ENCODE data around the gene TEX26. TPM values are rescaled to one million over a fixed set of nuclear protein-coding genes. Genes with fewer than 3 reads are reported as not detected.

The TEX26 gene
- total and polyA plus RNA-seq, 2 donors (not counting 1 experiment from before 2014, with no cell fraction given) = 0.22 to 0.66 TPM

GRCh38 chr13:30985637-30986205 lies 53.3 kb downstream of the TEX26 start:
- DNase-seq (ENCODE audit: low read depth in 2 of 2) = peak; percentile 75 to 80
- Histone ChIP-seq H3K9ac (ENCODE audit: insufficient read depth, low read length) (no peak overlapping the region), H3K79me2 (ENCODE audit: control insufficient read depth, insufficient read depth, low read length) (no peaks in the 10 kb centered on the region), H3K4me3 (replicated peaks in 1 of 4; ENCODE audit: control extremely low read depth in 1 of 4, insufficient read depth in 1 of 4, low read depth in 3 of 4, low read length in 4 of 4) (no peak overlapping the region), H3K4me2 (ENCODE audit: extremely low read depth, insufficient read depth, low read length) (no peak overlapping the region), H2AFZ (ENCODE audit: low read length) (no peak overlapping the region), H3K27ac (ENCODE audit: insufficient read depth, low read length) (no peak overlapping the region), H3K36me3 (ENCODE audit: control insufficient read depth, insufficient read depth, low read length) (no peaks in the 10 kb centered on the region), H4K20me1 (ENCODE audit: control insufficient read depth, extremely low read depth, insufficient read depth, low read length) (no peaks in the 10 kb centered on the region), H3K9me3 (ENCODE audit: control insufficient read depth, insufficient read depth, low read depth, low read length) (no peaks in the 10 kb centered on the region), H3K4me1 (ENCODE audit: control insufficient read depth, extremely low read depth, insufficient read depth, low read length) (no peaks in the 10 kb centered on the region), H3K27me3 (ENCODE audit: control insufficient read depth, insufficient read depth, low read length) (no peaks in the 10 kb centered on the region)
- no peak for TF ChIP-seq EZH2 (IDR thresholded peaks at IDR 0.05; ENCODE audit: low read length, missing control alignments)
- peak in 1 of 2 donors; percentile 6 for TF ChIP-seq CTCF (conservative IDR thresholded peaks at IDR 0.05 in 1 of 2, IDR thresholded peaks at IDR 0.05 in 1 of 2; ENCODE audit: low read depth in 1 of 2, low read length in 2 of 2)

GRCh38 chr13:30991184-30991583 lies 58.7 kb downstream of the TEX26 start:
- H3K27ac ChIP-seq (ENCODE audit: insufficient read depth, low read length) = no peak overlapping the region
- no peaks in the 10 kb centered on the region for H3K4me1 ChIP-seq (ENCODE audit: control insufficient read depth, extremely low read depth, insufficient read depth, low read length)
- H3K4me2 ChIP-seq (ENCODE audit: extremely low read depth, insufficient read depth, low read length) = no peak overlapping the region
- no peaks in the 10 kb centered on the region for H3K9me3 ChIP-seq (ENCODE audit: control insufficient read depth, insufficient read depth, low read depth, low read length)
- peak in 1 of 2 donors; percentile 48 for DNase-seq (ENCODE audit: low read depth in 2 of 2)
- H3K27me3 ChIP-seq (ENCODE audit: control insufficient read depth, insufficient read depth, low read length) = no peaks in the 10 kb centered on the region
- H3K79me2 ChIP-seq (ENCODE audit: control insufficient read depth, insufficient read depth, low read length) = no peaks in the 10 kb centered on the region
- H3K36me3 ChIP-seq (ENCODE audit: control insufficient read depth, insufficient read depth, low read length) = no peaks in the 10 kb centered on the region
- no peak overlapping the region for H2AFZ ChIP-seq (ENCODE audit: low read length)
- no peak overlapping the region for H3K4me3 ChIP-seq (replicated peaks in 1 of 4; ENCODE audit: control extremely low read depth in 1 of 4, insufficient read depth in 1 of 4, low read depth in 3 of 4, low read length in 4 of 4)
- no peak overlapping the region for H3K9ac ChIP-seq (ENCODE audit: insufficient read depth, low read length)
- TF ChIP-seq CTCF (conservative IDR thresholded peaks at IDR 0.05 in 1 of 2, IDR thresholded peaks at IDR 0.05 in 1 of 2; ENCODE audit: low read depth in 1 of 2, low read length in 2 of 2) = no peak
- no peak for TF ChIP-seq EZH2 (IDR thresholded peaks at IDR 0.05; ENCODE audit: low read length, missing control alignments)
- no peaks in the 10 kb centered on the region for H4K20me1 ChIP-seq (ENCODE audit: control insufficient read depth, extremely low read depth, insufficient read depth, low read length)

- Histone ChIP-seq H4K20me1 (ENCODE audit: control insufficient read depth, extremely low read depth, insufficient read depth, low read length) (no peaks in the 10 kb centered on the region), H3K36me3 (ENCODE audit: control insufficient read depth, insufficient read depth, low read length) (no peaks in the 10 kb centered on the region), H3K4me1 (ENCODE audit: control insufficient read depth, extremely low read depth, insufficient read depth, low read length) (no peaks in the 10 kb centered on the region), H3K27me3 (ENCODE audit: control insufficient read depth, insufficient read depth, low read length) (no peaks in the 10 kb centered on the region), H2AFZ (ENCODE audit: low read length) (no peak overlapping the region), H3K4me3 (replicated peaks in 1 of 4; ENCODE audit: control extremely low read depth in 1 of 4, insufficient read depth in 1 of 4, low read depth in 3 of 4, low read length in 4 of 4) (no peak overlapping the region), H3K9me3 (ENCODE audit: control insufficient read depth, insufficient read depth, low read depth, low read length) (no peaks in the 10 kb centered on the region), H3K79me2 (ENCODE audit: control insufficient read depth, insufficient read depth, low read length) (no peaks in the 10 kb centered on the region), H3K27ac (ENCODE audit: insufficient read depth, low read length) (no peak overlapping the region), H3K4me2 (ENCODE audit: extremely low read depth, insufficient read depth, low read length) (no peak overlapping the region), H3K9ac (ENCODE audit: insufficient read depth, low read length) (no peak overlapping the region)
- TF ChIP-seq CTCF (conservative IDR thresholded peaks at IDR 0.05 in 1 of 2, IDR thresholded peaks at IDR 0.05 in 1 of 2; ENCODE audit: low read depth in 1 of 2, low read length in 2 of 2) = no peak
- no peak for TF ChIP-seq EZH2 (IDR thresholded peaks at IDR 0.05; ENCODE audit: low read length, missing control alignments)
- DNase-seq (ENCODE audit: low read depth in 2 of 2) = no peak
Observed at GRCh38 chr13:30991922-30992321, 59.5 kb downstream of the TEX26 start.

All from fibroblast of lung (primary cell).